ENCODE measurements around the gene ARPC4.
"Not testable (repeated sequence)": the region's sequence is repeated elsewhere in the genome, so short reads cannot be mapped to it uniquely, and the experiment has no call there.

Gene ARPC4

GRCh38 chr3:9843715-9844438 lies 51.0 kb downstream of the ARPC4 start, which contains the start of gene RPUSD3:
Gene RPUSD3 (minus strand): TSS chr3:9844008. CDS start chr3:9843990, 18 bp downstream.
- H3K4me3 ChIP-seq (ENCODE audit: low read depth, low read length), result peak within 1 kb of the TSS; percentile 93
- peak; percentile 82 for DNase-seq (ENCODE audit: low read depth)

DNA sequence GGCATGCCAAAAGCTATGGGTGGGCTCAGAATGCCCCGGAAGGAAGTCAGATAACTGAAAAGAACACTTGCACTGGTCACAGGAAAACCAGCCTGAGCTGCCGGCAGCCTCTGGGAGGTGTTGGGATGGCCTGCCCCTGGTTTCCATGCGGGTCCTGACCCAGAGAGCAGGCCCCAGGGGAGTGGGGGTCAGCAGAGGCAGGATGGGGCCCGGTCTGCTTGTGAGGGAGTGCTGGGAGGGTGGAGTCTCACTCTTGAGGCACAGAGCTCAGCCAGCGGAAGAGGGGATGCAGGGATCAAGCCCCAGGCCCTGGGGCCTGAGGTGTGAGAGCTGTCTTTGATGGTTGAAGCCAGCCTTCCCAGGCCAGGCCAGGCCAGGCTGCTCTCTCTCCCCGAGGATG lies 53.3 kb downstream of the ARPC4 start:
- H3K4me3 ChIP-seq (ENCODE audit: low read depth, low read length), result no peak overlapping the region
- no peak for DNase-seq (ENCODE audit: low read depth)

- no peak for DNase-seq (ENCODE audit: low read depth)
- no peak overlapping the region for H3K4me3 ChIP-seq (ENCODE audit: low read depth, low read length)
These were observed 54.1 kb downstream of the ARPC4 start for GRCh38 chr3:9846931-9847488.

- not testable (repeated sequence) for DNase-seq (ENCODE audit: low read depth); H3K4me3 ChIP-seq (ENCODE audit: low read depth, low read length)
These were observed 55.0 kb downstream of the ARPC4 start for GRCh38 chr3:9847870-9848269.

DNA sequence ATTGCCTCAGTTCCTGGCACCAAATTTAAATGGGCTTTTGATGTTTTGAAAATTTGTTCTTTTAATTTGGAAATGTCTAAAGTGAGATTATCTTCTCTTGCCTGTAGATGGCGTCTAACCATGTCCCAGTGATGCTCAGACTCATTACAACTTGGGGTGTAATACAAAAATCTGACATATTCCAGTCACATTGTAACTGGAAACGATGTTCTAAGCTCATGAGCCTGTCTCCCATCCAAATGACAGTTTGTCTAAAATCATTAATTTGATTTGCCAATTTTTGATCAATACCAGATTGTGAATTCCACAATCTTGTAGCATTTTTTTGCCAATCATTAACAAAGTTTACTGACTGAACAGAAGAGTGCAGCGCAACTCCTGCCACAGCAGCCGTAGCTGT lies 56.0 kb downstream of the ARPC4 start:
- H3K4me3 ChIP-seq (ENCODE audit: low read depth, low read length); DNase-seq (ENCODE audit: low read depth): not testable (repeated sequence)

GRCh38 chr3:9851383-9851782 lies 58.5 kb downstream of the ARPC4 start:
- not testable (repeated sequence) for DNase-seq (ENCODE audit: low read depth); H3K4me3 ChIP-seq (ENCODE audit: low read depth, low read length)

DNA sequence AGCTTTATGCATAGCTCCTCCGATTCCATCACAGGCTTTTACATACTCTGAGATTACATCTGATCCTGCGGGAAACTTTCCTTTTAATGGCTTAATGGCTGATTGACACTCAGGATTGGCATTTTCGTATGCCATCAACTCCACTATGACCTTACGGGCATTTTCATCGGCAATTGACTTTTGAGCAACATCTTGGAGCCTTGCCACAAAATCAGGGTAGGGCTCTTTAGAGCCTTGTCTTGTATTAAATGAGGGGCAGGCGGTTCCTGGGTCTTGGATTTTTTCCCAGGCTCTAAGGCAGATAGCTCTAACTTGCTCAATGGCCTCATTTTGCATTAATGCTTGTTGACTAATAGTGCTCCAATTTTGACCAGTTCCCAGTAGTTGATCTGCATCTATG lies 59.0 kb downstream of the ARPC4 start:
- not testable (repeated sequence) for DNase-seq (ENCODE audit: low read depth); H3K4me3 ChIP-seq (ENCODE audit: low read depth, low read length)

DNA sequence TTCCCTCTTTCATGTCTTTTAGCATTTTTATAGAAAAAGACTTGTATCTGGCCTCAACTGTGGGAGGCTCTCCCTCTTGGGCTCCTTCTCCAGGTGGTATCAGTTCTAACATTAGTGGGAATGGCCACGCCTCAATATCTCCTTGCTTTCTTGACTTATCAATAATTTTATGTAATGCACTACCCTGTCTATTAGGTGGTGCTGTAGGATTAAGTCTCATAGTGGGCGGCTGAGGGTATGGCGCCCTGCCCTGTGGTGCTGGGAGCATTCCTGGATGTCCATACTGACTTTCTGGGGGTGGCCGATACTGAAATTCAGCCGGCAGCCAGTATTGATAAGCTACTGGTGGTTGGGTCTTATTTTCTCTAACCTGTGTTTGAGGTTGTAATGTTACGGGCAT lies 59.6 kb downstream of the ARPC4 start:
- DNase-seq (ENCODE audit: low read depth), result no peak
- H3K4me3 ChIP-seq (ENCODE audit: low read depth, low read length), result no peak overlapping the region

DNA sequence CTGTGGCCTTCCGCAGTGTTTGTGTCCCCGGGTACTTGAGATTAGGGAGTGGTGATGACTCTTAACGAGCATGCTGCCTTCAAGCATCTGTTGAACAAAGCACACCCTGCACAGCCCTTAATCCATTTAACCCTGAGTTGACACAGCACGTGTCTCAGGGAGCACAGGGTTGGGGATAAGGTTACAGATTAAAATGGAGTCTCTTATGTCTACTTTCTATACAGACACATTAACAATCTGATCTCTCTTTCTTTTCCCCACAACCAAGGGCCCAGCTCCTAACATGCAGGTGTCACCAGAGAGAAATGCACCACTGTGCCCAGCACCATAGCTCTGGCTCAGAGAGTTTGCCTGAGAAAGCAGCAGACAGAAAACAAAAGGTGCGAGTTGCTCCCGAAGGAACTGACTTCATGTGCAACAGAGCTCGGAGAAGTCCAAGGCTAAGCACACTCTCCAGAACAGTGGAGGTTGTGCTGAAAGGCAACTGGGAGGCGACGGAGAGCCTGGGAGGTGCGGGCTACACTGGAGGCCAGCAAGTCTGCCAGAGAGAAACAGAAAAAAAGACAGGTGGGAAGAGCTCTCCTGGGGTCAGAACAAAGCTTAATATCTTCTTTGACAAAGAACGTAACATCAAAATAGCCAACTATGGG lies 61.5 kb downstream of the ARPC4 start:
- DNase-seq (ENCODE audit: low read depth); H3K4me3 ChIP-seq (ENCODE audit: low read depth, low read length): not testable (repeated sequence)

GRCh38 chr3:9855594-9855993 lies 62.7 kb downstream of the ARPC4 start:
- no peak for DNase-seq (ENCODE audit: low read depth)
- H3K4me3 ChIP-seq (ENCODE audit: low read depth, low read length), result no peak overlapping the region
